Measurements from ENCODE around the gene AS3MT.
"Not testable (repeated sequence)": the region's sequence is repeated elsewhere in the genome, so short reads cannot be mapped to it uniquely, and the experiment has no call there.

The AS3MT gene, protein sequence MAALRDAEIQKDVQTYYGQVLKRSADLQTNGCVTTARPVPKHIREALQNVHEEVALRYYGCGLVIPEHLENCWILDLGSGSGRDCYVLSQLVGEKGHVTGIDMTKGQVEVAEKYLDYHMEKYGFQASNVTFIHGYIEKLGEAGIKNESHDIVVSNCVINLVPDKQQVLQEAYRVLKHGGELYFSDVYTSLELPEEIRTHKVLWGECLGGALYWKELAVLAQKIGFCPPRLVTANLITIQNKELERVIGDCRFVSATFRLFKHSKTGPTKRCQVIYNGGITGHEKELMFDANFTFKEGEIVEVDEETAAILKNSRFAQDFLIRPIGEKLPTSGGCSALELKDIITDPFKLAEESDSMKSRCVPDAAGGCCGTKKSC

DNA sequence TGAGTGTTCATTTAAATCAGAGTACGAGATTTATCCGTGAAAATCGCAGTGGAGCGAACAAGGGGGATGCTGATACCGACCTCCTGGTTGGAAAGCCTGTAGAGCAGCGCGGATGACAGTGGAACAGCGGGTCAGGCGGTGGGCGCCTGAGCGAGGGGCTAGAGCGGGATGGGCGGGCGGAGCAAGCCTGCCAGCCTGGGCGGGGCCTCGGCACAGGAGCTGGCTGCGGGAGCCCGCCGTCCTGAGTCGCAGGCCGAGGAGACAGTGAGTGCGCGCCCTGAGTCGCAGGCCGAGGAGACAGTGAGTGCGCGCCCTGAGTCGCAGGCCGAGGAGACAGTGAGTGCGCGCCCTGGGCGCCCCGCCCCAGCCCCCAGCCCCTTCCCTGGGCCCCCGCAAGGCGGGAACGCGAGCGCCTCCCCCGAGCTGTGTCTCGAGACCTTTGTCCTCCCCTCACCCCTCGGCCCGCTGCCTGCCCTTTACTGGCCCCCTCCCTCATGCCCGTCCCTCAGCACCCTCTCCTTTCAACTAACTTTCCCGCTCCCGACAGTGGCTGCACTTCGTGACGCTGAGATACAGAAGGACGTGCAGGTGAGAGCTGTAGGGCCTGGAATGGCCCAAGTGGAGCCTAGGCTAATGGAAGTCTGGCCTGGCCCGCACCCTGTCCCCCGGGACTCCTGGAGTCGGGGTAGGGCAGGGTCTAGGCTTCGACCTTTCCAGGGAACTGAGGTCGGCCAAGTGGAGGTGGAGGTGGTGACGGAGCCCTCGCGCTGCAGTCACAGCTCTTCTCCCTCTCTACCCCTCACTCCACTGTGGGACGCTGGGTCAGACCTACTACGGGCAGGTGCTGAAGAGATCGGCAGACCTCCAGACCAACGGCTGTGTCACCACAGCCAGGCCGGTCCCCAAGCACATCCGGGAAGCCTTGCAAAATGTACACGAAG is at the start of gene AS3MT:
Gene AS3MT (plus strand): TSS at position 213 of the 941 bp plus-strand sequence. CDS start 123 bp downstream, at position 336.
- peak in 1 of 2 donors; percentile 10 for DNase-seq (ENCODE audit: low read depth in 2 of 2)

DNA sequence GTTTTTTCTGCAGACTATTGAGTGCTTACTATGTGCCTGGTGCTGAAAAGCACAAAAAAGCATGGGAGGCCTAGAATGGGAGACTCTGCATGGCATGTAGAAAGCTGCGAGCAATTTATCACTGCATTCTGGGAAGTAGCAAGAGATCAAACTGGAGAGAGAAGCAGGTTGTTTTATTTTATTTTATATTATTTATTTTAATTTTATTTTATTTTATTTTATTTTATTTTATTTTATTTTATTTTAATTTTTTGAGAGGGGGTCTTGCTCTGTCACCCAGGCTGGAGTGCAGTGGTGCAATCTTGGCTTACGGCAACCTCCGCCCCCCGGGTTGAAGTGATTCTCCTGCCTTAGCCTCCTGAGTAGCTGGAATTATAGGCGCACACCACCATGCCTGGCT is 49.3 kb upstream of the AS3MT start:
- DNase-seq (ENCODE audit: low read depth in 2 of 2): not testable (repeated sequence)

GRCh38 chr10:102822222-102822621 is 47.0 kb upstream of the AS3MT start:
- no peak for DNase-seq (ENCODE audit: low read depth in 2 of 2)

DNA sequence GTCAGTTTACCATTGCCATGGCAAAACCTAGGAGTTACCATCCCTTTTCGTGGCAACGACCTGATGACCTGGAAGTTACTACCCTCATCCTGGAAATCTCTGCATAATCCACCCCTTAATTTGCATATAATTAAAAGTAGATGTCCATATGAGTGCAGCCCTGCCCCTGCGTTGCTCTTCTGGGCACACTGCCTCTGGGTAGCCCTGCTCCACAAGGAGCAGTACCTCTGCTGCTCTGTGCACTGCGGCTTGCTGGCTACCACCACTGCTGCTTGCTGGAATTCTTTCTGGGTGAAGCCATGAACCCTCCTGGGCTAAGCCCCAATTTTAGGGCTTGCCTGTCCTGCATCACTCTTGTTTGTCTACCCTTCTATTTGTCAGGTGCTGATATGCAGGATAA is 44.6 kb upstream of the AS3MT start:
- no peak for DNase-seq (ENCODE audit: low read depth in 2 of 2)

DNA sequence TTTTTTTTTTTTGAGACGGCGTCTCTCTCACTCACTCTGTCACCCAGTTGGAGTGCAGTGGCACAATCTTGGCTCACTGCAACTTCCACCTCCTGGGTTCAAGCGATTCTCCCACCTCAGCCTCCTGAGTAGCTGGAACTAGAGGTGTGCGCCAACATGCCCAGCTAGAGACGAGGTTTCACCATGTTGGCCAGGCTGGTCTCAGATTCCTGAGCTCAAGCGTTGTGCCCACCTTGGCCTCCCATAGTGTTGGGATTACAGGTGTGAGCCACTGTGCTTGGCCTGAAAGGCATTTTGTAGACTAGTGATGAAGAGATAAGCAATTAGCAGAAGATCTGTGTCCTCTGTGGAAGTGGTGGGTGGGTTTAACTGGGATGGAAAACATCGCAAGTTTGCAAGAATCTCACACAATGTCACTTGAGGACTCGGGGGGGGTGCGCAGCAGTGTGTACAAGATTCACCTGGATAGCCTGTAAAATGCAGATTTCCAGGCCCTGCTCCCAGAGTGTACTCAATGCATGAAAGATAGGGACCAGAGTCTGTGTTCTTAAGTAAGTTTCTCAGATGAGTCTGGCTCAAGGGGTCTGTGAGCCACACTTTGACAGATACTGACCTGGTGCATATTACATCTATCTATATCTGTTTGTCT is 43.0 kb upstream of the AS3MT start:
- DNase-seq (ENCODE audit: low read depth in 2 of 2): no peak

GRCh38 chr10:102827597-102827975 is 41.7 kb upstream of the AS3MT start:
- DNase-seq (ENCODE audit: low read depth in 2 of 2): no peak

GRCh38 chr10:102831322-102832071 is 37.8 kb upstream of the AS3MT start:
- no peak for DNase-seq (ENCODE audit: low read depth in 2 of 2)

DNA sequence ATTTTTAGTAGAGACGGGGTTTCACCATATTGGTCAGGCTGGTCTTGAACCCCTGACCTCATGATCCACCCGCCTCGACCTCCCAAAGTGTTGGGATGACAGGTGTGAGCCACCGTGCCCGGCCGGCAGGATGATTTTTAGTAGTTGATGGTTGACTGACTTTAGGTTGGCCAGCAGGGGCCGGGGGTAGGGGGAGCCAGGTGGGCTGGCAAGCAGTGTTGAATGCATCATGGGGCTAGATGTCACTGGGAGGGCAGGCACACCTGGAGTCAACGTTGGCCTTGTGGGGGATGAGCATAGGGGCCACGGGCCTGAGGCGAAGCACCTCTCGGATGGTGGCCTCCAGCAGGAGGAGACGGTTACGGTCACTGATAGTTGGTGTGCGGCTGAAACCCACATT is 37.0 kb upstream of the AS3MT start:
- no peak for DNase-seq (ENCODE audit: low read depth in 2 of 2)

DNA sequence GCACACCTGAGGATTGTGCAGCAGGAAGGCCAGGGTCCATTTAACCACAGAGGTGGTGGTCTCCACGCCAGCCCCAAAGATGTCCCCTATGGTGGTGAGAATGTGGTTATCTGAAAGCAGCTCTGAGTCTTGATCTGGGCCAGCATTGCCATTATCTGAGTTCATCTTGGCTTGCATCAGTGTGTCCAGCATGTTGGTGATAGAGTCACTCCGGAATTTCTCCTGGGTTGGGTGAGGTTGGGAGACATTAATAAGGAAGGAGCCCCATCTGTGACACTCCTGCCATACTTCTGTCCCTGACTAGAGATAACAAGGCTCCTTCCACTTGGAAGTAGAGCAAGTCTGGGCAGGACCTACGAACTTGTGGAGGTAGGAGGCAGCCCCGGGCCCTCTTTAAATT is 36.3 kb upstream of the AS3MT start:
- DNase-seq (ENCODE audit: low read depth in 2 of 2): no peak

GRCh38 chr10:102834143-102834542 is 35.1 kb upstream of the AS3MT start:
- DNase-seq (ENCODE audit: low read depth in 2 of 2): no peak

GRCh38 chr10:102835007-102835482 is 34.2 kb upstream of the AS3MT start:
- peak; percentile 59 to 69 for DNase-seq (ENCODE audit: low read depth in 2 of 2)

GRCh38 chr10:102837230-102837721 is 32.0 kb upstream of the AS3MT start, which contains the start of gene CYP17A1:
TSS of gene CYP17A1 (minus strand) at chr10:102837413. CDS start at chr10:102837361, 52 bp downstream.
- DNase-seq (ENCODE audit: low read depth in 2 of 2): no peak

DNA sequence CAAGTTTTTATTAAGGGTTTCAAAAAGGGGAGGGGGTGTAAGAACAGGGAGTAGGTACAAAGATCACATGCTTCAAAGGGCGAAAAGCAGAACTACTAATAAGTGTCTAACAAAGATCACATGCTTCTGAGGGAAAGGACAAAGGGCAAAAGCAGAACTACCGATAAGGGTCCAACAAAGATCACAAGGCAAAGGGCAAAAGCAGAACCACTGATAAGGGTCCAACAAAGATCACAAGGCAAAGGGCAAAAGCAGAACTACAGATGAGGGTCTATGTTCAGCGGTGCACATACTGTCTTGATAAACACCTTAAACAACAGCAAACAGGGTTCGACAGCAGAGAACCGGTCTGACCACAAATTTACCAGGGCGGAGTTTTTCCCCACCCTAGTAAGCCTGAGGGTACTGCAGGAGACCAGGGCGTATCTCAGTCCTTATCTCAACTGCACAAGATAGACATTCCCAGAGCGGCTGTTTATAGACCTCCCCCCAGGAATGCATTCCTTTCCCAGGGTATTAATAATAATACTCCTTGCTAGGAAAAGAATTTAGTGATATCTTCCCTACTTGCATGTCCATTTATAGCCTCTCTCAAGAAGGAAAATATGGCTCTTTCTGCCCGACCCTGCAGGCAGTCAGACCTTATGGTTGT is 30.9 kb upstream of the AS3MT start:
- not testable (repeated sequence) for DNase-seq (ENCODE audit: low read depth in 2 of 2)

DNA sequence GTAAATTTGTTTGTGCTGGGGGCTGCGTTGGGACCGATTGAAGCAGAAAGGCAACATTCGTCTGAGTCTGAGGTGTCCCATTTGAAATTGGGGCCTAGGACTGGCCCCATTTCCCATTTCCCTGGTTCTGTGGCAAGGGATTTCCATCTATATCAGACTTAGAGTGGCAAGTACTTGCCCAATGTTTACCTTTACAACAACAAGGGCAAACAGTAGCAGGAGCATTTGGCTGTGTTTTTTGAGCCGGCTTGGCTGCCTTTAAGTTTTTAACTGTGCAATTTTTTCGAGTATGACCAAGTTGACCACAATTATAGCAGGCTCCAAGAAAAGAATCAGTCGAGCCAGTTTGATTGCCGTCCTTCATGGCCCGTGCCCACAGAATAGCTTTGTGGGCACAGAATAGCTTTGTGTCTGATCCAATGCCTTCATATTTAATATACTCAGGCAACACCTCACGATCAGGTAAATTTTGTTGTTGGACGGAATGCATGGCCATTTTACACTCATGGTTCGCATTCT is 27.4 kb upstream of the AS3MT start:
- no peak for DNase-seq (ENCODE audit: low read depth in 2 of 2)

- not testable (repeated sequence) for DNase-seq (ENCODE audit: low read depth in 2 of 2)
These were observed 26.1 kb upstream of the AS3MT start for GRCh38 chr10:102843139-102843538.

DNA sequence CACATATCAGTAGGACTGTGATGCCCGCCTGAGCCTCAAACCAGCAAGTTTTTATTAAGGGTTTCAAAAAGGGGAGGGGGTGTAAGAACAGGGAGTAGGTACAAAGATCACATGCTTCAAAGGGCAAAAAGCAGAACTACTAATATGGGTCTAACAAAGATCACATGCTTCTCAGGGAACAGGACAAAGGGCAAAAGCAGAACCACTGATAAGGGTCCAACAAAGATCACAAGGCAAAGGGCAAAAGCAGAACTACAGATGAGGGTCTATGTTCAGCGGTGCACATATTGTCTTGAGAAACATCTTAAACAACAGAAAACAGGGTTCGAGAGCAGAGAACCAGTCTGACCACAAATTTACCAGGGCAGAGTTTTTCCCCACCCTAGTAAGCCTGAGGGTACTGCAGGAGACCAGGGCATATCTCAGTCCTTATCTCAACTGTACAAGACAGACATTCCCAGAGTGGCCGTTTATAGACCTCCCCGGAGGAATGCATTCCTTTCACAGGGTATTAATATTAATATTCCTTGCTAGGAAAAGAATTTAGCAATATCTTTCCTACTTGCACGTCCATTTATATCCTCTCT is 25.0 kb upstream of the AS3MT start:
- DNase-seq (ENCODE audit: low read depth in 2 of 2): not testable (repeated sequence)

DNA sequence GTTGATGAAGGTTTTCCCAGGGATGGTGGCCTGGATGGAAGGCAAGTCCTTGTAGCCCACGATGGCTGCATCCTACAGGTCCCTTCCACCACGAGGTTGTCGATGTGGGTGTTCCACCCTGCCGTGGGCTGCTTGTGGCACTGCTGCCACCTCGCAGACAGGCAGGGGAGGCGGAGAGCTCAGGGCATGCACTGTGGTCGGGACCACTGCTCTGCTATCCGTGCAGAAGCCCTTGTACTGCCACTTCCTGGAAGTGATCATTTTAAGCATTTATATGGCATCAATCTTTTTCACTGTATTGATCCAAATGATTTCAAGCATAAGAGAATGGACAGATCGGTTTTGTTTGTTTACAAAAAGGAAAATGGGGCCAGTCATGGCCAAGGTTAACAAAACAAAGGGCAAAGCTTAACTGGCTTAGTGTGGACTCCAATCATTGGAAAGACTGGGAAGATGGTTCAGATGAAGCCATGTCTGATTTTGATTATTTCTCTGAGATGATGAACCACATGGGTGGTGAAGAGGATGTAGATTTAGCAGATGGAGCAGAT is 23.8 kb upstream of the AS3MT start:
- no peak for DNase-seq (ENCODE audit: low read depth in 2 of 2)

GRCh38 chr10:102850025-102850518 is 19.2 kb upstream of the AS3MT start:
- no peak for DNase-seq (ENCODE audit: low read depth in 2 of 2)

GRCh38 chr10:102853237-102853636 is 16.0 kb upstream of the AS3MT start:
- DNase-seq (ENCODE audit: low read depth in 2 of 2): not testable (repeated sequence)

Measured in activated CD4-positive, alpha-beta T cell treated with anti-CD3 and anti-CD28 coated beads for 24 hours (primary cell).